HG03045 (cell line): ENCODE results near the gene ROBO4.

Experiments
- ATAC-seq: cut with Tn5 transposase; IDR thresholded peaks from one replicate; pipeline ENCODE4 v1.9.1; 2021; ENCODE audit warnings: mild to moderate bottlenecking, moderate library complexity; ENCODE audit not compliant: unreplicated experiment

ROBO4 gene

DNA sequence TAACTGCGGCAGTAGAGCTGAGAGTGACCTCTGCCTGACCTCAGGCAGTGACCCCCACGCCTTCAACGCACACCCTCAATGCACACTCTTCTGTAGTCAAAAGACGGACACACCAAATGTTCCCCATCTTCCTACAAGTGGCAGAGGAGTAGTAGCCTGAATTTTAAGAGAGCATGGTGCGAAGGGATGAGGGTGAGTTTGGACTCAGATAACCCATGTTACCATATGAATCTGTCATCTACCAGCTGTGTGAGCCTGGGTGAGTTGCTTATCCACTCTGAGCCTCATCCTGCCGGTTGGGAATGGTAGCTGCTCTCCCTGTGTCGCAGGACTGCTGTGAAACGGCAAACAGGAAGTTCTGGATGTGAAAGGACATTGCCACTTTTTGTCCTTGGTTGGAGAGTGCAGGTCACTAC lies 53.0 kb downstream of the ROBO4 start:
- no peak for ATAC-seq

- no peak for ATAC-seq
These were observed 54.1 kb downstream of the ROBO4 start for GRCh38 chr11:124843616-124843910.

GRCh38 chr11:124842305-124842704 lies 55.4 kb downstream of the ROBO4 start:
- ATAC-seq, result no peak

GRCh38 chr11:124841840-124842239 lies 55.8 kb downstream of the ROBO4 start:
- no peak for ATAC-seq

DNA sequence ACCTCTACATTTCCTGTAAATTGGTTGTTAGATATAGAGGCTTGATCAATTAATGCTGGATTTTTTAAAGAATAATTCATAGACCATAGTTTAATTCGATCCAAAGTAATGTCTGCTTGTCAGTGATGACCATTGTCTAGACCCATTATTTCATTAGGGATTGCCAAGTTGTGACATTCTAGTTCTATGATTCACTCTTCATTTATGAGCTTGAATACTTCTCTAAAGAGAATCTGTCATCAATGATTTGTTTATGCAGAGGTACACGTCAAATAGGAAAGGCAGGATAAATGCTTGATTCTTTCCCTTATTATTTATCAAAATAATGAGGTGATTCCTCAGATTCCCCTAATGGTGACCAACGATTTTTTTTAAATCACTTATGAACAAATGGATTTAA lies 56.5 kb downstream of the ROBO4 start:
- ATAC-seq, result no peak

- ATAC-seq, result no peak
These were observed 57.0 kb downstream of the ROBO4 start for GRCh38 chr11:124840666-124841065.

DNA sequence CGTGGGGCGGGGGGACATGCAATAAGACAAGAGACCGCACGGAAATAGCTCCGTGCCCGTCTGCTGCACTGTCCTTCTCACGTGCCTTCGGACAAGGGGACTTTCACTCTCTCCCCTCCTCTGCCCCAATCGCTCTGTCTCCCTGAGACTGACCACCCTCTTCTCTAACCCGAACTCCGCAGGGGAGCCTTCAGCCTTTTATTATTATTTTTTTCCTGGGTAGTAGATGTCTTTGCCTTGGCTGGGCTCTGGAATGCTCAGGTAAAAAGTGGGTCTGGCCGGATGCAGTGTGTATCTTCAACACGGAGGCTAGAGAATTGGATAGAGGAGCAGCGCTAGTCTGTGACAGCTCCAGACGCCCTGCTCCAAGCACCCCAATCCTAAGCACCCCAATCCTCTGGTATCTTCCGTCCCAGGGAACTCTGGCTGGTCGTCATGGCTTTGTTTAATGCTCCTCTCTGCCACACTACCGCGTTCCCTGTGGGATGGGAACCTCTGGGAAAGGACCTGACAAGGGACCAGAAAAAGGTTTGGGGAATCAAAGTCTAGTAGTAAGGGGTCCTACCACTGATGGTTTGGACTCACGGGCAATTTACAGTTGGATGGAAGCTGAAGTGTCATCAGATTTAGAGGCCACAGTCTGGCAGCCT lies 57.6 kb downstream of the ROBO4 start:
- no peak for ATAC-seq

- ATAC-seq, result no peak
These were observed 58.3 kb downstream of the ROBO4 start for GRCh38 chr11:124839128-124839971.

GRCh38 chr11:124838805-124839127 lies 58.9 kb downstream of the ROBO4 start:
- no peak for ATAC-seq

DNA sequence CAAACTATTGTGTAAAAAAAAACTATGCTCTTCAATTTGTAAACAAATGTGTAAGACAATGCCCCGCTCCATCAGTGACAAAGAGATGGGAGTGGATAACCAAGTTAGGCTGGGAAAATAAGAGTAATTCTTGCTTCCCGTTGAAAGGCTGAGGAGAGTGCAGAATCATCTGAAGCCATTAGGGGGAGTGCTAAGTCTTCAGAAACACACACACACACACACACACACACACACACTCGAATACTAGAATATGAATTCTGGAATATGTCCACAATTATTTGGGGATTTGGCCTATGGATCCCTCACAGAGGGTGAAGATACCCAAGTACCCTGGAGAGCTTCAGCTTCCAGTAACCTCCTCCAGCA lies 60.2 kb downstream of the ROBO4 start:
- no peak for ATAC-seq

DNA sequence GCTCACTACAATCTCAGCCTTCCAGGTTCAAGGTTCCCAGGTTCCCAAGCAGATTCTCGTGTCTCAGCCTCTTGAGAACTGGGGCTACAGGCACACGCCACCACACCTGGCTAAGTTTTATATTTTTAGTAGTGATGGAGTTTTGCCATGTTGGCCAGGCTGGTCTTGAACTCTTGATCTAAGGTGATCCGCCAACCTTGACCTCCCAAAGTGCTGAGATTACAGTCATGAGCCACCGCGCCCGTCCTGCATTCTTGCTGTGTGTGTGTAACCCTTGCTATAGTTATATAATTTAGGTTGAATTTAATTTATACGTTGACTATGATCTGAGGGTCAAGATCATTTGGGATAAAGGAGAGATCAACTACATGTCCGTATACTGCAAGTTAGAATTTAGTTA lies 61.7 kb downstream of the ROBO4 start:
- no peak for ATAC-seq

GRCh38 chr11:124834526-124835180 lies 63.0 kb downstream of the ROBO4 start:
- no peak for ATAC-seq
